SJCRH30 (cell line): ENCODE results near the gene ZNF423. TPM values are rescaled to one million over a fixed set of nuclear protein-coding genes. Genes with fewer than 3 reads are reported as not detected.

Source experiments
- DNase-seq, 2 experiments: peaks; one replicate each; pipeline ENCODE4 v3.0.0-alpha.2; 2015 to 2020
- H3K27ac ChIP-seq: fragments of 250-450 bp; sonication (Bioruptor Pico); 2 replicates; pipeline ENCODE4 v1.5.1; 2020; ENCODE audit warnings: mild to moderate bottlenecking, moderate library complexity
- H3K27me3 ChIP-seq: fragments of 250-450 bp; sonication (Bioruptor Pico); 2 replicates; pipeline ENCODE4 v1.5.1; 2020; ENCODE audit warnings: mild to moderate bottlenecking, moderate library complexity
- H3K36me3 ChIP-seq: fragments of 250-450 bp; sonication (Bioruptor Pico); 2 replicates; pipeline ENCODE4 v1.5.1; 2020; ENCODE audit warnings: mild to moderate bottlenecking, moderate library complexity
- H3K4me1 ChIP-seq: fragments of 250-450 bp; sonication (Bioruptor Pico); 2 replicates; pipeline ENCODE4 v1.5.1; 2020; ENCODE audit warnings: mild to moderate bottlenecking, moderate library complexity
- H3K4me3 ChIP-seq: fragments of 250-450 bp; sonication (Bioruptor Pico); 2 replicates; pipeline ENCODE4 v1.5.1; 2020; ENCODE audit warnings: mild to moderate bottlenecking, moderate library complexity
- H3K9me3 ChIP-seq: fragments of 250-450 bp; sonication (Bioruptor Pico); replicated peaks from 2 replicates; pipeline ENCODE4 v1.5.1; 2020; ENCODE audit warnings: mild to moderate bottlenecking, moderate library complexity
- total RNA-seq: library from RNA; depleted of rRNA; stranded (reverse); fragments of >200 nt; shearing (Covaris generic); gene quantifications from 2 replicates; pipeline ENCODE4 v1.2.3, GENCODE V29; 2014

ZNF423 gene
- total RNA-seq, 1 experiment from 2014 or later = 7.9 TPM

DNA sequence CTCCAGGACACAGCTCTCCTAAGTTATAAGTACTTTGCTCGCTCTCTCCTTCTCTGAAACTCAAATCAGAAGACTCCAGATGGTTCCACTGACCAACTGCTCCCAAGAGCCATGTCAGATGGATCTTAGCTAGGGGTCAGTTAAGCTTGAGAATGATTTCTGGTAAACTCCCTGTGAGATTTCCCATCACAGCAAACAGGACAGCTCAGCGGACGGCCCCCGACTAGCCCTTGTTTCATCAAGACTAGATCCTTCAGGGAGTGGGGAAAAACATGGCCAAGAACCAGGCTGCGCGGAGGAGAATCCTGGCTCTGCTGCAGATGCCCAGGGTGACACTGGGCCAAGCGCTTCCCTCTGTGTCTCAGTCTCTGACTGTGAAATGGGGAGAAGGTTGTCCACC lies 322.5 kb downstream of the ZNF423 start:
- Histone ChIP-seq H3K4me3 (no peak overlapping the region), H3K36me3 (no peaks in the 10 kb centered on the region), H3K4me1 (no peaks in the 10 kb centered on the region), H3K27me3 (no peaks in the 10 kb centered on the region), H3K9me3 (no peaks in the 10 kb centered on the region), H3K27ac (no peak overlapping the region)
- no peak for DNase-seq

GRCh38 chr16:49532873-49533272 lies 323.0 kb downstream of the ZNF423 start:
- no peaks in the 10 kb centered on the region for H3K27me3 ChIP-seq
- no peaks in the 10 kb centered on the region for H3K36me3 ChIP-seq
- H3K27ac ChIP-seq = no peak overlapping the region
- H3K4me1 ChIP-seq = no peaks in the 10 kb centered on the region
- DNase-seq = no peak
- H3K4me3 ChIP-seq = no peak overlapping the region
- H3K9me3 ChIP-seq = no peaks in the 10 kb centered on the region

GRCh38 chr16:49531931-49532840 lies 323.7 kb downstream of the ZNF423 start:
- Histone ChIP-seq H3K36me3 (no peaks in the 10 kb centered on the region), H3K27ac (no peak overlapping the region), H3K4me1 (no peaks in the 10 kb centered on the region), H3K9me3 (no peaks in the 10 kb centered on the region), H3K4me3 (no peak overlapping the region), H3K27me3 (no peaks in the 10 kb centered on the region)
- DNase-seq = no peak

DNA sequence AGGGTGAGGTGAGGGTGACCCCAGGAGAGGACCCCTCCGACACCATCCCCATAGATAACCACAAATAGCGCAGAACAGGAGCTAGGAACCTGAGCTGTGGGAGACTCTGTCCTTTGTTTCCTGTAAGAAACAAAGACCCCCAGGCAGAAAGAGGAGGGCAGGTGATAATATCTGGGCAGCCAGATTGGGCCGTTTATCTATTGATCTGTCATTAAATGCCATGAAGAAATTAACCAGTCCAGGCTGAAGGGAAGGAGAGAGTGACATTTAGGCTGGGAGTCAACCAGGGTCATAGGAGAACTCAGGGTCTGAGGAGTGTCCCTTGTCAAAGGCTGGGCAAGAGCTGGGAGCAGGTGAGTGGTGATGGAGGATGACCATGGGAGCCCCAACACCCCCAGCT lies 324.5 kb downstream of the ZNF423 start:
- no peaks in the 10 kb centered on the region for H3K9me3 ChIP-seq
- no peaks in the 10 kb centered on the region for H3K27me3 ChIP-seq
- H3K27ac ChIP-seq = no peak overlapping the region
- no peaks in the 10 kb centered on the region for H3K36me3 ChIP-seq
- no peak for DNase-seq
- H3K4me1 ChIP-seq = no peaks in the 10 kb centered on the region
- no peak overlapping the region for H3K4me3 ChIP-seq

- Histone ChIP-seq H3K27me3 (no peaks in the 10 kb centered on the region), H3K4me3 (no peak overlapping the region), H3K27ac (no peak overlapping the region), H3K4me1 (no peaks in the 10 kb centered on the region), H3K9me3 (no peaks in the 10 kb centered on the region), H3K36me3 (no peaks in the 10 kb centered on the region)
- no peak for DNase-seq
Observed at GRCh38 chr16:49530427-49530970, 325.4 kb downstream of the ZNF423 start.

DNA sequence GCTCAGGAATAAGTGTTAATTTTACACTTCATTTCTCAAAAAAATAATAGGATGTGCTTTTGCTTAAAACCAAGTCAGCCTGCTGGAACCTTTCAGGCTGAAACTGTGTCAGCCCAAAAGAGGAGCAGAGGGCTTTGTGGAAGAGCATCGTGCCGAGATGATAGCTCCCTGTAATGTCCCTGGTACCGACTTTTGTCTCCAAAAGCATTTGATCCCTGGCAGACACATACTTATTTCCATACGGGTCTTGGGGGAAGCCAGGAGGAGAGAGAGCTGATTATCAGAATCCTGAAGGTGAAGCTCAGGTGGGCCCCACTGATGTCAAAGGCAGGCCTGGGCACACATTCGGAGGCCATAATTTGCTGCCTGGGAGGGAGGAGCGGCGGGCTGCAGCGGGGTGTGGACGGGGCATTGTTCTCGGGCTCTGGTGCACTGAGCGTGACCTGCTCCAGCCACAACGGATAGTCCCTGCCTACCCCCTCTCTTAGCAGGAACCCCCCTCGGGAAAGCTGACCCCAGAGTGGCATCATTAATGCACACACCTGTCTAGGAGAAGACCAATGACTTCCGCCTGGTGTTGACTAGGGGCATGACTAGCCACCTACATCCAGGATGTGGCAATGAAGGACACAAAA lies 326.4 kb downstream of the ZNF423 start:
- H3K27ac ChIP-seq = no peak overlapping the region
- H3K4me1 ChIP-seq = peaks cover 4% of the 10 kb centered on the region
- DNase-seq = no peak
- H3K27me3 ChIP-seq = no peaks in the 10 kb centered on the region
- H3K4me3 ChIP-seq = no peak overlapping the region
- H3K9me3 ChIP-seq = no peaks in the 10 kb centered on the region
- H3K36me3 ChIP-seq = no peaks in the 10 kb centered on the region

DNA sequence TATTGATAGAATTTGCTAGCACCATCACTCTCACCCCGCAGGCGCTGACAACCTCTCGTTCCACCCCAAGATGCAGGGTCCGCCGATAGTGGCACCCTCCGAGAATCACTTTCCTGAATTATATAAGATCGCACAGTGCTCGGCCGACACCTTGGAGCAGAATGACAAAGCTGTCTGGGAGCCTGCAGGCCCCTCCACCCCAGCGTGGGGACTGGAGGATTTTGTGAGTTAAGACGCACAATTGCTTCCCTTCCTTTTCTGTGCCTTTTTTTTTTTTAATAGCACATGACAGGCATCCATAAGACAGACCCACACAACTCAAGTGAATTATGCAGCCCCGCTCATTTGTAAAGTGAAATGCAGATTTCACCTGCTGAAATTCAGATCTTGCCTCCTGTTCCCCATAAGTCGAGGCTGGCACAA lies 327.0 kb downstream of the ZNF423 start:
- Histone ChIP-seq H3K9me3 (no peaks in the 10 kb centered on the region), H3K36me3 (no peaks in the 10 kb centered on the region), H3K4me3 (no peak overlapping the region), H3K27ac (no peak overlapping the region), H3K27me3 (no peaks in the 10 kb centered on the region), H3K4me1 (peaks cover 10% of the 10 kb centered on the region)
- DNase-seq = no peak

GRCh38 chr16:49528060-49528865 lies 327.6 kb downstream of the ZNF423 start:
- peak in 1 of 2 experiments; percentile 18 for DNase-seq
- peaks cover 12% of the 10 kb centered on the region for H3K4me1 ChIP-seq
- H3K4me3 ChIP-seq = peak overlapping the region; percentile 29
- no peaks in the 10 kb centered on the region for H3K9me3 ChIP-seq
- H3K27ac ChIP-seq = 0 out of 2 replicates have a peak overlapping the region, but pooled peaks have one; percentile 9
- no peaks in the 10 kb centered on the region for H3K27me3 ChIP-seq
- no peaks in the 10 kb centered on the region for H3K36me3 ChIP-seq

DNA sequence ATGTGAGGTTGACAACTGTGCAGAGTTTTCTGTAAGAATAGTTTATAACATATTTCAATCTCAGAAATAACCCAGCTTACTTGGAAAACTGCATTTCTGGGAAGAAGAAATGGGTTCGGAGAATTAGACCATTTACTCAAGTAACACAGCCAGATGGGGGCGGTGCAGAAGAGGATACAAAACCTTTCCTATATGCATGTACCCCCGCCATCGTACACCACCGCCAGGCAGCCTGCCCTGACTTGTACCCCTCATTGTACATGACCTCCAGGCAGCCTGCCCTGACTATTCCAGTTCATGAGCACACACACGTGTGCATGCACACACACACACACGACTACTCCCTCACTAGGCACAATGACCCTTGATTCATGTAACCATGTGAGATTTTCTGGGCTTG lies 328.3 kb downstream of the ZNF423 start:
- DNase-seq = peak; percentile 24 to 25
- Histone ChIP-seq H3K27me3 (no peaks in the 10 kb centered on the region), H3K36me3 (no peaks in the 10 kb centered on the region), H3K4me1 (peaks cover 18% of the 10 kb centered on the region), H3K4me3 (peak overlapping the region; percentile 29), H3K27ac (no peak overlapping the region), H3K9me3 (no peaks in the 10 kb centered on the region)

- DNase-seq = no peak
- Histone ChIP-seq H3K4me1 (peaks cover 25% of the 10 kb centered on the region), H3K27me3 (no peaks in the 10 kb centered on the region), H3K36me3 (no peaks in the 10 kb centered on the region), H3K4me3 (no peak overlapping the region), H3K27ac (no peak overlapping the region), H3K9me3 (no peaks in the 10 kb centered on the region)
Observed at GRCh38 chr16:49526860-49527365, 329.0 kb downstream of the ZNF423 start.

- H3K27ac ChIP-seq = no peak overlapping the region
- H3K27me3 ChIP-seq = no peaks in the 10 kb centered on the region
- no peaks in the 10 kb centered on the region for H3K9me3 ChIP-seq
- no peak for DNase-seq
- no peak overlapping the region for H3K4me3 ChIP-seq
- peaks cover 39% of the 10 kb centered on the region for H3K4me1 ChIP-seq
- H3K36me3 ChIP-seq = no peaks in the 10 kb centered on the region
Observed at GRCh38 chr16:49524947-49525315, 331.0 kb downstream of the ZNF423 start.

GRCh38 chr16:49524216-49524946 lies 331.5 kb downstream of the ZNF423 start:
- H3K4me3 ChIP-seq = no peak overlapping the region
- no peaks in the 10 kb centered on the region for H3K9me3 ChIP-seq
- H3K36me3 ChIP-seq = no peaks in the 10 kb centered on the region
- H3K27ac ChIP-seq = no peak overlapping the region
- no peak for DNase-seq
- H3K27me3 ChIP-seq = no peaks in the 10 kb centered on the region
- peaks cover 39% of the 10 kb centered on the region for H3K4me1 ChIP-seq

DNA sequence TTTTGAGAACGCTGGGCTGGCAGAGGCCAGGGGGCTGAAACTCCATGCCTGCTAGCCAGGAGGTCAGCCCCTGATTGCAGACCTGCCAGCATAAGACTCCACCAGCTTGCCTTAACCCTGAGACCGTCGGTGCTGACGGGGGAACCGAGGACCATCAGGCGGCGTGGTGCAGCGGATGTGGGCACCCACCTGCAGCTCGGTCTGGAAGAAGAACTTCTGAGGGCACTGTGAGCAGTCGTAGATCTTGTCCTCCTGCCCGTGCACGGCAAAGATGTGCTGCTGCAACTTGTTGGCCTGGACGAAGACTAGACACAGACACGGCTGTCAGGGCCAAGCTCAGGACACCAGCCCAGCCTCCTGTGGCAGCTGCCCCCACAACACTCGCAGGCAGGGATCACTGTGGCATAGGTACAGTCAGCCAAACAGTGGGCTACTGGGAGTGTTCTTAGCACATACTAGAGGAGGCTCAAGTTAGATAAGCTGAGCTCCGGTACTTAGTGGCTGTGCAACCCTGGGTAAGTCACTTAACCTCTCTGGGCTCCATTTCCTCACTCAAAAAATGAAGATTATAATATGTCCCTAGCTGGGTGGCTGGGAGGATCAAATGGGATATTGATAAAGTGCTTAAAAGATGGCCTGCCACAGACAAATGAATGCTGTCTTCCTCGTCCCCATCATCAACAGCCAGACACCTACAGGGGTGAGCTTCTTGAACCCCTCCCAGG lies 332.3 kb downstream of the ZNF423 start:
- Histone ChIP-seq H3K36me3 (no peaks in the 10 kb centered on the region), H3K27ac (no peak overlapping the region), H3K4me3 (no peak overlapping the region), H3K4me1 (peaks cover 39% of the 10 kb centered on the region), H3K27me3 (no peaks in the 10 kb centered on the region), H3K9me3 (no peaks in the 10 kb centered on the region)
- DNase-seq = no peak
